Dermis microvascular lymphatic vessel endothelial cell (primary cell): Measurements from ENCODE around the gene XBP1. TPM values are rescaled to one million over a fixed set of nuclear protein-coding genes. Genes with fewer than 3 reads are reported as not detected.
A peak's percentile ranks its signal among the peaks of the same experiment; 100 is the strongest.
"Not testable (repeated sequence)": the region's sequence is repeated elsewhere in the genome, so short reads cannot be mapped to it uniquely, and the experiment has no call there.

Experiments used
- DNase-seq, 2 donors: peaks; one replicate each; pipeline versions ENCODE4 v3.0.0 to v3.0.0-alpha.2; 2010; ENCODE audit warnings: low read depth in 2 of 2
- total RNA-seq: library from RNA; depleted of rRNA; stranded (reverse); fragments of >200 nt; gene quantifications from 2 replicates; pipeline ENCODE4 v1.2.1, GENCODE V29; 2014

Gene XBP1
- total RNA-seq, 1 donor from 2014 or later: 71.6 TPM

DNA sequence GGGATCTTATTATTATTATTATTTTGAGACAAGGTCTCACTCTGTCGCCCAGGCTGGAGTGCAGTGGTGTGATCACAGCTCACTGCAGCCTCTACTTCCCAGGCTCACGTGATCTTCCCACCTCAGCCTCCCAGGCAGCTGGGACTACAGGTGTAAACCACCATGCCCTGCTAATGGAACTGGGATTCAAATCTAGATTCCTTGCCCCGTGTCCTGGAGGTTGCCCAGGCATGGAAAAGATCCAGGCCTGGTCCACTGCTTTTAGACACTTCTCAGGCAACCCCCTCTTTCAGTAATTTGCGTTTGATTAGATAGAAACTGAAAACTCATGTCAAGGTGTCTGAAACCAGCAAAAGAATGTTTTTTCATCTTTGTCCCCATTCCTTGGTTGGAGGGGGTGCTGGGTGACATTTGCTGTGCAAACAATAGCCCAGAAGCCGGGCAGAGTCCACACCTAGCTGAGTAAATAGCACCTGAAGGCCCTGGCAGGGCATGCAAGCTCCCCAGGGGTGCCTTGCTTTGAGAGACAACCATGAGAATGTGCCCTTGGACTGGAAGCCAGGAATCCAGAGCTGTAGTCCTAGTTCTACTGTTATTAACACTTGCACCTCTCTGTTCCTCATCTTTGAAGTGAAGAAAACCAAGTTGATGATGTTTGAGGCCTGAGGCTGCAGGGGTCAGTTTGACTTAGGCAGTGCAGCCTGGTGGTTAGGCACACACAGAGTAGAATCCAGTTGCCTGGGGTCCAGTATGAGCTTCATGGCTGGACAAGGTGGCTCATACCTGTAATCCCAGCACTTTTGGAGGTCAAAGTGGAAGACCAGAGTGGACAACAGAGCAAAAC lies 19.1 kb upstream of the XBP1 start:
- DNase-seq: no peak

DNA sequence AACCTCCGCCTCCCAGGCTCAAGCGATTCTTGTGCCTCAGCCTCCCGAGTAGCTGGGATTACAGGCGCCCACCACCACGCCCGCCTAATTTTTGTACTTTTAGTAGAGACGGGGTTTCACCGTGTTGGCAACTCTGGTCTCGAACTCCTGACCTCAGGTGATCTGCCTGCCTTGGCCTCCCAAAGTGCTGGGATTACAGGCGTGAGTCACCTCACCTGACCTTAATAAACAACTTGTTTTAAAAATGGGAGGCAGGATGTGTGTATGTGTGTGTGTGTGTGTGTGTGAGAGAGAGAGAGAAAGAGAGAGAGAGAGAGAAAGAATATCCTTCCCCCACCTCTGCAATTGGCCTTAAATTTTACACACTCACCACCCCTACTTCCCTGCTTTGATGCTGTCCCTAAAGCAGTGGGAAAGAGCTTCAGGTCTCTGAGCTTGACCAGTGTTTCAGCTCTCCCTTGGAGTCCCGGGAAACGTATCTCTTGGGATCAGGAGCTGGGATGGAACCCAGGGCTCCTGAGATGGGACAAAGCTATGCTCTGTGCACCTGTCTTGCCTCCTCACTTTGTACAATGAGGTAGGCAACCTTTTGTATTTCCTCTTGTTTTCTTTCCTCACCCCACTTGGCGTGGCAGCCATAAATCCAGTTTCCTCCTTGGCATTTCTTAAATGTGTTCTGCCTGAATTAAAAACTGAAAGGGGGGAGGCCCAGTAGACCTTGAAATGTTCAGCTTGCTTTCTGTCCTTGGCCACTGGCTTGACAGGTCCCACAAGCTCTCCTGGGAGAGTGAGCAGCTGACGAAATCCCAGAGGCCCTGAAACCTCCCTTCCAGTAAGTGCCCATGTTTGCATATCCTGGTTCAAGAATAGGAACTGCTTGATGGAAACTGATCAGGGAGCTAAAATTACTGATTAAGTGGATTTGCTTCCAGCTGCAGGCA lies 17.8 kb upstream of the XBP1 start:
- no peak for DNase-seq

DNA sequence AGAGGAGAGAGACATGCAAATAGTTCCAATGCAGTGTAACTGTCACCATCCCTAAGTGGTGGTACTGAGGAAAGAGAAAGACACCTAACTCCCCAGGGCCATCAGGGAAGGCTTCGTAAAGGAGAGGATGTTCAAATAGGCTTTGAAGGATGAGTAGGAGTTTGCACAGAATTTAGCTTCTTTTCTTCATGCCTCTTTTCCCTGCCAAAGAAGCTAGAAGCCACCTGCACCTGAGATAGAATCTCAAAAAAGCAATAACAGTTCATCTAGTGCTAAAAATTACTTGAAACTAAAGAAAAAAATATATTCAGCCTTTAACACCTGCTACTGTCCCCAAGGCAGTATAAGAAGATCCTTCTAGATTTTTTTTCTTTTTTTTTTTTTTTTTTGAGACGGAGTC lies 16.7 kb upstream of the XBP1 start:
- DNase-seq: no peak

DNA sequence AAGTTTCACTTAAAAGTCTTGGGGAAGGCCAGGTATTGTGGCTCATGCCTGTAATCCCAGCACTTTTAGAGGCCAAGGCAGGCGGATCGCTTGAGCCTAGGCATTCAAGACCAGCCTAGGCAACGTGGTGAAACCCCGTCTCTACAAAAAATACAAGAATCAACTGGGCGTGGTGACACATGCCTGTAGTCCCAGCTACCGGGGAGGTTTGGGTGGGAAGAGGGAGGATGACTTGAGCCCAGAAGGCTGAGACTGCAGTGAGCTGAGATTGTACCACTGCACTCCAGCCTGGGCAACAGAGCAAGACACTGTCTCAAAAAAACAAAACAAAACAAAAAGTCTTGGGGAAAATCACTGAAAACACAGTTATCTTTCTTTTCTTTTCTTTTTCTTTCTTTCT lies 15.4 kb upstream of the XBP1 start:
- DNase-seq: no peak

DNA sequence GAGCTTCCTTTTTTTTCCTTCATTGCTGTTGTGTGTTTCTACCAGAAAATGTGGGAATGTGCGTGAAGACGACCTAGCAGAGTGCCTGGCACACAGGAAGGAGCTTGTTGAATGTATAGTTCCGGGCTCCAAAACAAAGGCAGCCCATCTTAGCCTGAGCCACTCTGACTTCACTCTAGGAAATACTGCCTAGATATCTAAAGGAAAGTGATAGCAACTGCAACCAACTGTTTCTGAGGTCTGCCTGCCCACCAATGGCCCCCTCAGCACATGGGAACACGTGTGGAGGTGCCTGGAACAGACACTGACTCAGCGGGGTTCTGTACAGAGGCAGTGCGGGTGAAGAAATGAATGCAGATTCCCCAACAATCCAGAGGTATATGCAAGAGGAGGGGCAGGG lies 14.7 kb upstream of the XBP1 start:
- no peak for DNase-seq

DNA sequence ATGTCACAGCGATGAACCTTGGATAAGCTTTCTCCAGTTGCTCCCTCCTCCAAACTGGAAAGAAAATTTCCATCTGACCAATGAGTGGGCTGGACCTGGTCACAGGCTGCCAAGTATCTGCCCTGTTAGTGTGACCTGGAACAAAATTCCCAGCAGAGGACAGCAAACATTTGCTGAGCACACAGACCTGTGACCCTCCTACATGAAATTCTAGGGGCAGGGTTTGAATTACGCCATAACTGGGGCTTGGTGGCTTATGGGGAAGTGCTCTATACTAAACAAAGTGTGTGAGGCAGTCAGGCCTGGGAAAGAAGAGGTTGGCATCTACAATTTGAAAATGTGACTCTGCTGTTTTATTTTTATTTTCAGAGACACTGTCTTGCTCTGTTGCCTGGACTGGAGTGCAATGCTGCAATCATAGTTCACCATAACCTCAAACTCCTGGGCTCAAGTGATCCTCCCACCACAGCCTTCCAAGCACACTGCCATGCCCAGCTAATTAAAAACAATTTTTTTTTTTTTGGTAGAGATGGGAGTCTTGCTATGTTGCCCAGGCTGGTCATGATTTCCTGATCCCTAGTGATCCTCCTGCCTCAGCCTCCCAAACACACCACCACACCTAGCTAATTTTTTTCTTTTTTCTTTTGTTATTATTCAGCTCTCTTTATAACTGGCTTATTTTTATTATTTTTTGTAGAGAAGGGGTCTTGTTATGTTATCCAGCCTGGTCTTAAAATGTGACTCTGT lies 13.6 kb upstream of the XBP1 start:
- DNase-seq: peak in 1 of 2 donors; percentile 84

DNA sequence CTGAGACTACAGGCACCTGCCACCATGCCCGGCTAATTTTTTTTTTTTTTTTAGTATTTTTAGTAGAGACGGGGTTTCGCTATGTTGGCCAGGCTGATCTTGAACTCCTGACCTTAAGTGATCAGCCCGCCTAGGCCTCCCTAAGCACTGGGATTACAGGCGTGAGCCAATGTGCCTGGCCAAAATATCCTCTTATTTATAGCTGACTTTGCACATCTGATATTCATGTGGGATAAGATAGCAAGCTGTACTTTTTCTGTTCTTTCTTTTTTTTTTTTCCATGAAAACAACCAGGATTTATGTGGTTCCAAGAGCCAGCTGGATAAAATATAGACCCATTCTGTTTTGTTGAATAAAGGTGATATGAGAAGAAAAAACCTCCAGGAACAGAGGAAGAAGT lies 12.1 kb upstream of the XBP1 start:
- DNase-seq: no peak

DNA sequence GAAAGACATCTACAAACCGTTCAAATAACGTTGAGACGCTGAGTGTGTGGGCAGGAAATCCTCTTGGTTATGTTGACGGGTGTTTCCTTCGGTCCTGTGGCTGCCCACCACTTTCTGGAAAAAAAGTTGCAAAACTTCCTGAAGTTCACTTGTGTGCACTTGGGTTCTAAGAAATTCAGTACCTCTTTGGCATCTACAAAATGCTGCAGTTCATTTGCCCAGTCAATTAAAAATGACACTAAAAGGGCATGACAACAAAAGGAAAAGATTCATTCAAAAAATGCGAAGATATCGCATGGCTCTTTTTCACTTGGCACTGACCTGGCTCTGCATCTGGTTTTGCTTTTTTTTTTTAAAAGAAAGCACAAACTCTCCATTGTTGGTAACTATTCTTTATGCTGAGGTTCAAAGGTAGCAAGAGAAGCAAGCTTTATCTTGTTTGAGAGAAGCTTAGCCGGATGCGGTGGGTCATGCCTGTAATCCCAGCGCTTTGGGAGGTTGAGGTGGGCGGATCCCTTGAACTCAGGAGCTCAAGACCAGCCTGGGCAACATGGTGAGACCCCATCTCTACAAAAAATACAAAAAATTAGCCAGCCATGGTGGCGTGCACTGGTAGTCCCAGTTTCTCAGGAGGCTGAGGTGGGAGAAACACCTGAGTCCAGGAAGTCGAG lies 10.6 kb upstream of the XBP1 start:
- DNase-seq: peak in 1 of 2 donors; percentile 79

DNA sequence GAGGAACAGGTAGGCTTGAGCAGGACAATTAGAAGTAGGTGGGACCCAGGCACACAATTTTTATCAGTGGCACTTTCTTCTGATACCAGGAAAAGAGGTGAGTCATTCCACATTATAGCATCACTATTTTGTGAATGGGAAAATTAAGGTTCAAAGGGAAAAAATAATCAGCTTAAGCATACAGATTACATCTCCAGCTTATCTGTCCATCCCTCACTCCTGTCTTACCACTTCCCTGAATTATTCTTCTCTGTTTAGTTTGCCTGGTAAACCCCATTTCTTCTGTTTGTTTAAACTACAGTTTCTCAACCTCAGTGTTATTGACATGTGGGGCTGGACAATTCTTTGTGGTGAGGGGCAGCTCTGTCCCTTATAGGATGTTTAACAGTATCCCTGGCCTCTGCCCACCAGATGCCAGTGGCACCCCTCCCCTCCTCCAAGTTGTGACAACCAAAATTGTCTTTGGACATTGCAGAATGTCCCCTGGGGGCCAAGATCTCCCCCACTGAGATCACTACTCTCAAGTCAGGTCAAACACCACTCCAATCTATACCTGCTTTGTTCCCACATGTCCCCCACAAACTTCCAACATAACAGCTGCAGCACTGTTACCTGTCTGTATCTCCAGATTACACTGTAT lies 8.5 kb upstream of the XBP1 start:
- no peak for DNase-seq

DNA sequence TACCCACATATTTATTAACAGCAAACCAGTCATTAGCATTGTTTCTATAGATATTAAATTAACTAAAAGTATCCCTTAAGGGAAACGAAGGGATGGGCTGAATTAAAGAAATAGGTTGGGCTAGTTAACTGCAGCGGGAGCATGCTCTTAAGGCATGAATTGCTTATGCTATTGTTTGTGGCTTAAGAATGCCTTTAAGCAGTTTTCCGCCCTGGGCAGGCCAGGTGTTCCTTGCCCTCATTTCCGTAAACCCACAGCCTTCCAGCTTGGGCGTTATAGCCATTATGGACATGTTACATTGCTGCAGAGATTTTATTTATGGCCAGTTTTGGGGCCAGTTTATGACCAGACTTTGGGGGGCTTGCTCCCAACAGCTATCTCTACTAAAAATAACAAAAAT lies 5.1 kb upstream of the XBP1 start:
- not testable (repeated sequence) for DNase-seq

DNA sequence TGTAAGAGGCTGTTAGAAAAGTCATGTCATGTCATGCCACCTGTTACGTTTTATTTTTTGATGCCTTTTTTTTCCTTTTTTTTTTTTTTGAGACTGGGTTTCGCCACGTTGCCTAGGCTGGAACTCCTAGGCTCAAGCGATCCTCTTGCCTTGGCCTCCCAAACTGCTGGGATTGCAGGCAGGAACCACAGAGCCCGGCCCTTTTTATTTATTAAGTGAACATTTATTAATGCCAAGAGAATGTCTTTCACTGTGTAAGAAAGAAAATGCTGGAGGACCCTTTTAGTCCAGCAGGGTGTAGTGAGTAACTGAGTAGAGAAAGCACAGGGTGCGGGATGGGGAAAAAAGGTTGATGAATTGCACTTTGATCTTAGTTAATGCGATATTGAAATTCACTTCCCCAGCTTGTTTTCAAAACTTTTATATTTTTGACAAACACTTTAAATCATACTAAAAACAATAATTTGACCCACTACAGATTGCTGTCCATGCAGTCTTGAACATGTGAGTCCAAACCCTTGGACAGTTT lies 2.3 kb upstream of the XBP1 start:
- no peak for DNase-seq

DNA sequence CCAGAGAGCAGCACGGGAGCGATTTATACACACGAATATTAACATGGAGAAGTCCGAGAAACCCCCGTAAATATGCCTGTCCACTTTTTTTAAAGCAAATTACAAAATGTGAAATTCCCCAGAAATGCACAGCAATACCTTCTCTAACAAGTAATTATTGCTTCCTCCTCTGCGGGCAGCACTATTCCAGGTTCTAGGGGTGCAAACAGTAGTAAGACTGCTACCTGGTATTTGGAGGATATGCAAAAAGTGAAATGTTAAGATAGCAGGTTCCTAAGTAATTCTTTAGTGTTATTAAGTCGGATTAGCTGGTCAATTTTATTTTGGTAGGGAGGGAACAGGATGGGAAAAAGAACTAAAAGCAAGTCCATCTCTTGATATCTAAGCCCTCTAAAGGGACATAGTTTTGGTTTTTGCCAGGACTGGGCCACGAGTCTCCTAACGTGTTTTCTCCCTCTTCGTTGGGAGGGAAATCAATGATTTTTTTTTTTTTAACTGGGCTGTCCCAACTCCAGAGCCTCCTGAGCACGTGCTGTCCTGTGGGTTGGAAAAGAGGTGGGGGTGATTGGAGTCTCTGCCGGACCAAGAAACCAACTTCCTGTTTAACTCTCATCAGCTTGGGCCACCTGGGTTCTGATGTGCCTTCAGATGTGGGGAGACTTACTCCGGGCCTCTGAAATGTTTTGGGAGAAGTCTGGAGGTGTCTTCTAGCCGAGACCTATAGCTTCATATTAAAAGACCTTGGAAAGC lies 1.7 kb upstream of the XBP1 start:
- no peak for DNase-seq

DNA sequence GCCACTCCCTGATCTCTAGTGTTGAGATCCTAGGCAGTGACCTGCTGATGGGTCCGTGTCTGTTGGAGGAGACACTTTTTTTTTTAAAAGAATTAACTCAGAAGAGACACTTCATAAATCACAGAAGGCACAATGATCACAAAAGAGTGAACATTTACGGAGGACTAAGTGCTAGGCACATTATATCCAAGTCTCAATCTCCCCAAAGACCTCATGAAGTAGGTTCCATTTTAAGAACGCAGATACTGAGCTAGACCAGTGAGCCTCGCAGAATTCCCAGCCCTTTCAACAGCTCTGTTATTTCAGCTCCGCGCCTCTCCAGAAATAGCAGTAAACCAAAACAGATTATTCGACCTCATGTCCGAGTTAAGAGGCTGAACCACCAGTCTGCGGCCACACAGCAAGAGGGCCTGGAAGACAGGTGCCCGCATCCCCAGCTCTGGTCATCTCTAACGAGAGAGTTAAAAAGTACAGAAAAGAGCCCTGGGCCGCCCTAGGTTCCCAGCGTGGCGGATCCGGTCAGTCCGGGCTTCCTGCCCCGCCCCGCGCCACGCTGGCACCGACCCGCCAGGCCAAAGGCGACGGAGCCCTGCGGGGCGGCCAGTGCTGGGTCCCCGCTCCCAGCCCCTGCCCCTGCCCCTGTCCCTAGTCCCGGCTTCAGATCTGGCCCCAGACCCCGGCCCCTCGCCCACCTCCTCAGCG lies 612 bp downstream of the XBP1 start:
- peak; percentile 43 to 82 for DNase-seq

DNA sequence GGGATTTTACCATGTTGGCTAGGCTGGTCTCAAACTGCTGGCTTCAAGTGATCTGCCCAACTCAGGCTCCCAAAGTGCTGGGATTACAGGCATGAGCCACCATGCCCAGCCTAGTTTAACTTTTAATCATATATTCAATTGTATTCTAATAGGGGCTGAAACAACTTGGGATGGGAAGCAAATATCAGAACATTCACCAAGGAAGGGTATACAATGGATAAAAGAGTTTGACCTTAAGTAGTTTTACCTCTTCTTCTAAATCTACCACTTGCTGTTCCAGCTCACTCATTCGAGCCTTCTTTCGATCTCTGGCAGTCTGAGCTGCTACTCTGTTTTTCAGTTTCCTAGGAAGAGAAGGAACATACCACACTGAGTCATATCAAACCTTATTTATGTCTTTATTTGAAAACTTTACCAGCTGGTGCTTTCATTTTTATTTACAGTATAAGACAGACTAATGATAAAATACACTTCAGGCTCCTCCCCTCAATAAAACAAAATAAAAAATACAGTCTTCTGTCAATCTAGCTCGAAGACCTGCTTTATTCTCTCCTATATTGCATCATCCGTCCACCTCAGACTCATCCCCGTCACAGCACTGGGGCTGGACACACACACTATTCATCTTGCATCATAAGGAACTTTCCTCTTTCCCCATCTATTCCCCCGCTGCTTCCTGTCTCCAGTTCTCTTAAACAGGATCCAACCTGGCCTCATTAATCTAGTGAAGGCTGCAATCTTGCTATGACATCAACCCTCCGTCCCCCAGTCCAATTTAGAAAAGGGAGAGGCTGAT lies 1.4 kb downstream of the XBP1 start:
- peak; percentile 69 to 91 for DNase-seq

DNA sequence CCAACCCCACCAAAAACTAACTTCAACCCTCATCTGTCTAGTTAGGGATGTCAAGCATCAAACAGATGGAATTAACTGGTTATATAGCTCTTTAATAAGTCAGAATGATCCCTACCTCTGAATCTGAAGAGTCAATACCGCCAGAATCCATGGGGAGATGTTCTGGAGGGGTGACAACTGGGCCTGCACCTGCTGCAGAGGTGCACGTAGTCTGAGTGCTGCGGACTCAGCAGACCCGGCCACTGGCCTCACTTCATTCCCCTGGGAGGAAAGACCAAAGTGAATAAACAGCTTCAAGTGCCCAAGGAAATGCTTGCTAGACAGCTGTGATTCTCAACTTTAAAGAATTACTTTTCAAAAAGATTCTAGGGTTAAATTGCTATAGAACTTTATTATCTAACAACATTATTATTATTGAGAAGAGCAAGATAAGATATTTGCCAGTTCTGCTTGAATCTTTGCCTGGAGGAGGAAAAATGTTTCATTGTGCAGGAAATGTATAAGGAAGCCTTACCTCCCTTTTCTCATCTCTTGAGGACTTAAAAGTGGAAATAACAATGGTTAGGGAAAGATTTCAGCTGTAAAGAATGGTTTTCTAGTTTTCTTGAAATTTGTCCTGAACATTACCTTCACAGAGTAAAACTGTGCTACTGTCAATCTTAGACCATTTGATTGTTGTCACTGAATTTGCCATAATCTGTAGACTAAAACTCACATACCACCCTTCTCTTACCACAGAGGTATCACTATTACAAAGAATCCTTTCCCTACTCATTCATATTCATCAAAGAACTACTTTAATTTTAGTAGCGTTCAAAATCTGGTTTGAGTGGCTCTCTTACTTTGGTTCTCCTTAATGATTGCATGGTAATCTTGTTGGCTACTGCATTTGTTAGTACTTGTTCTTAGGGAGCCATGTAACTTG lies 4.2 kb downstream of the XBP1 start:
- no peak for DNase-seq

DNA sequence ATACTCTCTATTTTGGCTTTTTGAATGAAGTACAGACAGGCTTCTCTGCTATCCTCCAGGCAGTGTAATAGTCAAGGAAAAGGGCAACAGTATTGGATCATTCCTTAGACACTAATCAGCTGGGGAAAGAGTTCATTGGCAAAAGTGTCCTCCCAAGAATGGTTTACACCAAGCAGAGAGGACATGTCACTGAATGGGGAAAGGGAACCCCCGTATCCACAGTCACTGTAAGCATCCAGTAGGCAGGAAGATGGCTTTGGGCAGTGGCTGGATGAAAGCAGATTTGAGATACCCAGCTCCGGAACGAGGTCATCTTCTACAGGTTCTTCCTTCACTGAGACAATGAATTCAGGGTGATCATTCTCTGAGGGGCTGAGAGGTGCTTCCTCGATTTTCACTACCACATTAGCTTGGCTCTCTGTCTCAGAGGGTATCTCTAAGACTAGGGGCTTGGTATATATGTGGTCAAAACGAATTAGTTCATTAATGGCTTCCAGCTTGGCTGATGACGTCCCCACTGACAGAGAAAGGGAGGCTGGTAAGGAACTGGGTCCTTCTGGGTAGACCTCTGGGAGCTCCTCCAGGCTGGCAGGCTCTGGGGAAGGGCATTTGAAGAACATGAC lies 5.2 kb downstream of the XBP1 start:
- no peak for DNase-seq
